Measurements from ENCODE around the gene FOSL2.
A peak's percentile ranks its signal among the peaks of the same experiment; 100 is the strongest.

The FOSL2 gene

DNA sequence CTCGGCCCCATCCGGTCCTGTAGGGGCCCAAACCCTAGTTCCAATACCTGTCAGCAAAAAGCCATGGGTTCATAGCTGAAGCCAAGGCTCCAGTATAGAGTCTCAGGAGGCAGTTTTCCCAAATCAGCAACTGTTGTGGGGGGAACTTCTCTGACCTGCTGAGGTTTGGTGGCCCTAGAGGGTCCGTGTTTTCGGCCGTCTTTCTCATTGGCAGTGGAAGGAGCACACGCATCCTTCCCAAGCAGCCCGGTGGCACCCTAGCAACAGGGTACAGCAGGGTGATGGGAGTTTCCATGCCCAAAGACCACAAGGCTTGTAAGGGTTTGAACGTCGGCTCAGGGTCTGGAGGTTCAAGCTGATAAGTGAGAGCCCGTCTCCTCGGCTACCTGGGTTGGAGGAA, 6.6 kb downstream of the FOSL2 start:
- no peak for TF ChIP-seq ZNF585B (tag by site-specific recombination; IDR thresholded peaks at IDR 0.05)
- TF ChIP-seq ZNF19 (tag by site-specific recombination; IDR thresholded peaks at IDR 0.05; ENCODE audit: low read depth): no peak
- no peak for TF ChIP-seq ZBTB44 (tag by site-specific recombination; IDR thresholded peaks at IDR 0.05)
- no peak for TF ChIP-seq ZNF843 (tag by site-specific recombination; IDR thresholded peaks at IDR 0.05)
- no peak for TF ChIP-seq ZNF658 (tag by site-specific recombination; IDR thresholded peaks at IDR 0.05)
- no peak for TF ChIP-seq ZNF48 (tag by site-specific recombination; IDR thresholded peaks at IDR 0.05)
- TF ChIP-seq, protein P1, sequence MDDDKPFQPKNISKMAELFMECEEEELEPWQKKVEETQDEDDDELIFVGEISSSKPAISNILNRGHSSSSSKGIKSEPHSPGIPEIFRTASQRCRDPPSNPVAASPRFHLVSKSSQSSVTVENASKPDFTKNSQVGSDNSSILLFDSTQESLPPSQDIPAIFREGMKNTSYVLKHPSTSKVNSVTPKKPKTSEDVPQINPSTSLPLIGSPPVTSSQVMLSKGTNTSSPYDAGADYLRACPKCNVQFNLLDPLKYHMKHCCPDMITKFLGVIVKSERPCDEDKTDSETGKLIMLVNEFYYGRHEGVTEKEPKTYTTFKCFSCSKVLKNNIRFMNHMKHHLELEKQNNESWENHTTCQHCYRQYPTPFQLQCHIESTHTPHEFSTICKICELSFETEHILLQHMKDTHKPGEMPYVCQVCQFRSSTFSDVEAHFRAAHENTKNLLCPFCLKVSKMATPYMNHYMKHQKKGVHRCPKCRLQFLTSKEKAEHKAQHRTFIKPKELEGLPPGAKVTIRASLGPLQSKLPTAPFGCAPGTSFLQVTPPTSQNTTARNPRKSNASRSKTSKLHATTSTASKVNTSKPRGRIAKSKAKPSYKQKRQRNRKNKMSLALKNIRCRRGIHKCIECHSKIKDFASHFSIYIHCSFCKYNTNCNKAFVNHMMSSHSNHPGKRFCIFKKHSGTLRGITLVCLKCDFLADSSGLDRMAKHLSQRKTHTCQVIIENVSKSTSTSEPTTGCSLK (tag by site-specific recombination; IDR thresholded peaks at IDR 0.05): no peak
- no peak for TF ChIP-seq ZNF133 (tag by site-specific recombination; IDR thresholded peaks at IDR 0.05)
- TF ChIP-seq ZEB2 (tag by site-specific recombination; IDR thresholded peaks at IDR 0.05): no peak
- no peak for TF ChIP-seq ZNF24 (tag by site-specific recombination; IDR thresholded peaks at IDR 0.05)
- TF ChIP-seq SCRT2 (tag by site-specific recombination; IDR thresholded peaks at IDR 0.05): no peak
- TF ChIP-seq ZNF214 (tag by site-specific recombination; IDR thresholded peaks at IDR 0.05; ENCODE audit: borderline replicate concordance): no peak
- Histone ChIP-seq H3K4me1 (ENCODE audit: control insufficient read depth, insufficient read depth, low read length) (peaks cover 22% of the 10 kb centered on the region), H3K9me3 (ENCODE audit: control insufficient read depth, insufficient read depth, low read depth, low read length) (no peaks in the 10 kb centered on the region), H3K36me3 (ENCODE audit: control insufficient read depth in 2 of 2, insufficient read depth in 1 of 2, low read length in 2 of 2) (peaks cover 0 to 6% of the 10 kb centered on the region in 2 experiments; a peak in 1 of 3 replicates), H3K4me3 (ENCODE audit: low read depth, low read length) (no peak overlapping the region), H3K27ac (ENCODE audit: extremely low read depth, low read depth, low read length) (no peak overlapping the region)
- POLR2A ChIA-PET: no interaction called here
- CTCF ChIA-PET: no interaction called here

- peaks cover 22% of the 10 kb centered on the region for H3K4me1 ChIP-seq (ENCODE audit: control insufficient read depth, insufficient read depth, low read length)
- ChIA-PET CTCF (interaction anchor here (0.6 to 2.5 kb wide), 2 partner anchors 53 to 647 kb away, joined by 3 to 6 read pairs; no protein-coding TSS in a partner anchor), POLR2A (no interaction called here)
- no peak overlapping the region for H3K4me3 ChIP-seq (ENCODE audit: low read depth, low read length)
- H3K27ac ChIP-seq (ENCODE audit: extremely low read depth, low read depth, low read length): peak overlapping the region; percentile 63
- H3K36me3 ChIP-seq (ENCODE audit: control insufficient read depth in 2 of 2, insufficient read depth in 1 of 2, low read length in 2 of 2): peaks cover 0 to 13% of the 10 kb centered on the region in 2 experiments; a peak in 1 of 3 replicates
- H3K9me3 ChIP-seq (ENCODE audit: control insufficient read depth, insufficient read depth, low read depth, low read length): no peaks in the 10 kb centered on the region
- TF ChIP-seq HOXC10 (CRISPR knock-in tag; IDR thresholded peaks at IDR 0.05) (no peak), EGR2 (tag by site-specific recombination; IDR thresholded peaks at IDR 0.05; ENCODE audit: low read depth) (no peak), ZNF501 (tag by site-specific recombination; IDR thresholded peaks at IDR 0.05) (no peak), ZNF23 (tag by site-specific recombination; IDR thresholded peaks at IDR 0.05; ENCODE audit: borderline replicate concordance) (no peak), ZNF629 (tag by site-specific recombination; IDR thresholded peaks at IDR 0.05) (no peak), ZNF148 (tag by site-specific recombination; IDR thresholded peaks at IDR 0.05; ENCODE audit: borderline replicate concordance) (no peak), ZNF404 (tag by site-specific recombination; IDR thresholded peaks at IDR 0.05) (no peak), ZNF169 (tag by site-specific recombination; IDR thresholded peaks at IDR 0.05) (no peak), ZSCAN18 (tag by site-specific recombination; IDR thresholded peaks at IDR 0.05) (no peak), IKZF3 (tag by site-specific recombination; IDR thresholded peaks at IDR 0.05) (0 out of 2 replicates have a peak, but pooled peaks have one; percentile 24), ZNF354C (tag by site-specific recombination; IDR thresholded peaks at IDR 0.05; ENCODE audit: borderline replicate concordance, low read depth) (no peak), ZNF555 (tag by site-specific recombination; conservative IDR thresholded peaks at IDR 0.05) (no peak), ZNF544 (tag by site-specific recombination; IDR thresholded peaks at IDR 0.05) (no peak), ZNF76 (tag by site-specific recombination; IDR thresholded peaks at IDR 0.05; ENCODE audit: borderline replicate concordance, low read depth) (no peak)
Observed at GRCh38 chr2:28399956-28400355, 7.3 kb downstream of the FOSL2 start.

Data from HEK293 (cell line).